Mammary epithelial cell (primary cell): ENCODE measurements around the gene MICAL1.

Experiments used
- CTCF ChIP-seq, 2 donors: IDR thresholded peaks in 1 of 2; conservative IDR thresholded peaks in 1 of 2; 2 replicates each; pipeline ENCODE4 v1.5.1; 2011 to 2012; ENCODE audit warnings: inconsistent platforms in 2 of 2, low read length in 2 of 2, mild to moderate bottlenecking in 2 of 2, control low read depth in 1 of 2, low read depth in 1 of 2; ENCODE audit not compliant: insufficient read depth in 1 of 2; ENCODE audit errors: extremely low read depth in 1 of 2
- EZH2 ChIP-seq: IDR thresholded peaks from 2 replicates; pipeline ENCODE4 v1.6.1; 2012; ENCODE audit warnings: low read length, inconsistent platforms, borderline replicate concordance

- no peak for TF ChIP-seq CTCF (conservative IDR thresholded peaks at IDR 0.05 in 1 of 2, IDR thresholded peaks at IDR 0.05 in 1 of 2; ENCODE audit: extremely low read depth in 1 of 2, insufficient read depth in 1 of 2, low read depth in 1 of 2, low read length in 2 of 2)
- no peak for TF ChIP-seq EZH2
These were observed 15.7 kb upstream of the MICAL1 start for GRCh38 chr6:109471105-109471810.
